GM18870 (cell line): ENCODE measurements around the gene TSPAN13.

Source experiments
- ATAC-seq: cut with Tn5 transposase; IDR thresholded peaks from one replicate; pipeline ENCODE4 v1.9.1; 2021; ENCODE audit warnings: moderate library complexity; ENCODE audit not compliant: unreplicated experiment

The TSPAN13 gene

DNA sequence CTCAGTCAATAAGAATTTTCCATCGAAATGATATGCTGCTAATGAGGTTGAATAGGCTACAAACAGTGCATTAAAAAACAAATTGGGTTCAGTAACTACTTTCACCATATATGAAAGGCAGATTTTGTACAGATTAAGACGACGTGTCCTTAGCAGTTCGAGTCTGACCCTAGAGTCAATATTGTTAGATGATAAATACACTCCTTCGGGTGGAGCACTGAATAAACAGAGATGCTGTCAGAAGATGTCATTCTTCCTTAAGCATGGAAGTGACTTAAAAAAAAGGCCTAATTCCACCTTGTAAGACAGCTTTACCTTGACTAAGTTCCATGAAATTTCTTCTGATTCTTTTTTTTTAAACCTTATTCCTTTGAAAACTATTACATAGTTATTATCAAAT lies 57.0 kb downstream of the TSPAN13 start:
- ATAC-seq: no peak

DNA sequence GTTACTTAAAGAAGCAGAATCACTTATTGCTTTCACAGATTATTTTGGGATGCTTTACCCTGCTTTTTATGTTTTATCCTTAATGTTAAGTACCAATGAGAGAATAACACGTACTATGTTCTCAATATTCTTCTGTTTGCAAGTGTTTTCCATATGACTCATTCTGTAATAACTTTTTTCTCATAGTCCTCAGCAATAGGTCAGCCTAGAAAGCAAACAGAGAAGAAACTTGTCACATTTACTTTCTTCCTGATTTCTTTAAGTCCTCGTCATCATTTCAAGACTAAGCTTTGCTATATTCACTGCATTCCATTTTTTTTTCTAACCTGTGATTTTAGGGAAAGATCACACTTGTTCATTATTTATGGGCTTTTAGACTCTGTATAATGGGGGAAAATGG lies 58.0 kb downstream of the TSPAN13 start:
- ATAC-seq: no peak

DNA sequence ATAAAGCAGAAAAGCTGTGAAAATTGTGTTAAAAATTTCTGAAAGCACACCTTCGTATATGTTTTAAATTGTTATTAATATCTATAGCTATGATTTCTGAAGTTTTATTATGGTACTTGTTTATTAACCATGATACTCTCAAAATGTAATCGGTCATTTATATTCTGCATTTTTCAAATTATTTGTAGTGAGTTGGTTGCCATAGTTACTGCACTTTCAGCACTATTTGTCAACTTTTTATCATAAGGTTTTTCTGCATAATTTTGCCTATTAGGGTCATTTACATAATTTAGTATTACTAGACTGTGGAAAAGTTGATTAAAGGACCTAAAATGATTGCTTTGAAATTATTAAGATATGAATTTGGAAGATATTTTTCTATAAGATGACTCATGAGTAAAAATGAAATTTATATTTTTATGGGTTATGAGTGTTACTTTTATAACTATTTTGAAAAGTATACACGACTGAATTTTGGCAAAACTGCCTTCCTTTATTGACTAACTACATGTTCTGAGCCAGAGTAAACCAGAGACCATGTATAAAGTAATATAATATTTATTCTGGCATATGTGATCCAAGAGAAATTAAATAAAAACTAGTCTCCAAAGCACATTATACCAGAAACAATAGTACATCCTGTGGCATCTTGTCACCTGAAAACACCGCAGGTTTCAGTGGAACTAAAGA lies 59.1 kb downstream of the TSPAN13 start:
- ATAC-seq: no peak

DNA sequence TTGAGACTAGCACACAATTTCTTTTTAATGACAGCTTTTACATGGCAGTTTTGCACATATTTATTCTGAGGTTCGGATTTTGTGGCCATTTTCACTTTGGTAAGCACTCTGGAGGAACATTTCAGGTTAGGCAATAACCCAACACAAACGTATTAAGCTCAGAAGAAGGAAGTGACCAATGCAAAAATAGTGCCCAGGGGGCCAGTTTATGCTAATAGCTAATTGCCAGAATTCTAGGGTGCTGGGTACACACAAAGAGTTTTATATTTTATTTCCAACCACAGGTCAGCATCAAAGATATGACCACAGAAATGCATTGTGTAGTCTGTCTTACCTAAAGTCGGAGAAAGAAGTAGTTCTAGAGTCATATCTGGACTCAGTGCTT lies 59.7 kb downstream of the TSPAN13 start:
- no peak for ATAC-seq

DNA sequence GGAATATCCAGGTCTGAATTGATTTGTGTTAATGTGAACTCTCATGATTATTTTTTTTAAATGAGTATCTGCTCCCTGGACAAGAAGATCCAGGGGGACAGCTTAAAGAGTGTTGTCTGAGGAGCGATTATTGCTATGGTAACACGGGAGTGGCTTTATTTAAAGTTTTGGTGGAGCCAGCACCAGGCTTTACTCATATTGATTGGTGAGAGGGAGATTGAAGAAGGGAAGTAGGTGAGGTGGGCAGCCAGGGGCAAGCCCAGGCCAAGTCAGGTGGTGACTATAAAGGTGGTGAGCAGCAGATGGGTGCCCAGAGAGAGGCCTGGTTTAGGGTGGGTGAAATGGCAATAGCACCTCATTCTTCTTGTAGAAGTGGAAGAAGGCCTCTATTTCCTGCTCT lies 61.4 kb downstream of the TSPAN13 start:
- no peak for ATAC-seq

DNA sequence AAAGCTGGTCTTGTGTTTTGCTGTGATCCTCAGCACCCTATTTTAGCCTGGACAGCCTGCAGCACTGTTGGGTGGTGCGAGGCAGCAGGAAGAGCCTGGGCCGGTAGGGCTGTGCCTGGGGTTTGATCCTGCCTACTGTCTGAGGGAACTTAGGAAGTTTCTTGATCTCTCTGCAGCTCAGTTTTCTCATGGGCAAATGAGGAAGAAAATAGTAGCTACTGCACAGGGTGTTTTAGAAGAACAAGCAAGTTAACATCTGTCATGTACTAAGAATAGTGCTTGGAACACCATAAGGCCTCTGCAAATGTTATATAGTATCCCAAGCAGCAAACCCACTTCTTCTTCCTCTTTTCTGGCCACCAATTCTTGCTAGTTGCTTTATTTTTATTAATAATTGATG lies 63.3 kb downstream of the TSPAN13 start:
- ATAC-seq: no peak

DNA sequence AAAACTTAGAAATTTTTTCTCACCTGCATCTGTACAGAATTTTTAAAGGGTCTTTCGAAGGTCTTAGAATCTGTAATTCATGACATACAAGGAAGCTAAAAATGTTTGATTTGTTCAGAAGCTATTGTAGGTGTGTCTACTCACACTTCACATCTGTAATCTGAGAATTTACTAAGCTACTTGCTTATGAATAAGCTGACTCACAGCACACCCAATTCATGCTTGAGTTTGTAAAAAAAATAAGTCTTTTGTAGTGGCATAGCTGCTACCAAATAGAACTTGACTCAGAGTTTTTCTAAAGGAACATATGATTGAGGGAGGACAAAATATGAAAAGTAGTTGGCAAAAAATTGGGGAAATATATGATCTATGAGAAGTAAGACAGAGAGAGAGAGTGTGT lies 64.0 kb downstream of the TSPAN13 start:
- ATAC-seq: no peak

DNA sequence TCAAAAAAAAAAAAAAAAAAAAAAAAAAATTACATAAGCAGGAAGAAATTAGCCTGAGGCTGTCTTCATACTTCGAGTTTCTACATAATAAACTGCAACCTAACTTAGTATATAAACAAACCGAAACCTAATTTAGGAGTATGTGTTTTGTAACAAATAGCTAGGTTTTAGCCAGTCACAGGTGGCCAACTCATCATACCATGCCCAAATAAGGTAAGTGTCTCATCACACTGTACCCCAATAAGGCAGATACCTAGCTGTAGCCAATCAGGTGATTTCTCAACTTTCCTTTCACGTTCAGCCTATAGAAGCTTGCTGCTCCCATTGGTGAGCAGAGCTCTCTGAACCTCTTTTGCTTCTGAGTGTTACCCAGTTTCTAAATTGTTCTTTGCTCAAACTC lies 65.2 kb downstream of the TSPAN13 start:
- ATAC-seq: no peak

DNA sequence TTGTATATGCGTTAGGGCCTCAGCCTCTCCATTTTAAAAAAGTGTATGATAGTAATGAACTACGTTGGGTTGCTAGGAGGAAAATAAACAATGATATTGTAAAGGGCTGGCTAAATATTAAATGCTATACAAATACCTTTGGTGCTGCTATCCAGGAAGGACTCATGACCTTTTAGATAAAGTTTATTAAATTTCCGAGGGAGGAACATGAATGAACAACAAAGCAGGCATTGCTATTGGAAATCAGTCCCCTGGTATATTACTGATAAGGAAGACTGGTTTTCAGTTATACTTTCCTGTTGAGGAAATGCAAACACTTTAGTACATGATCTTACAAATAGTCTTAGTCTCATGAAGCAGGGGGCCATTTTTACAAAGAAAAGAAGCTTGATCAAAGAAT lies 68.5 kb downstream of the TSPAN13 start:
- ATAC-seq: no peak

DNA sequence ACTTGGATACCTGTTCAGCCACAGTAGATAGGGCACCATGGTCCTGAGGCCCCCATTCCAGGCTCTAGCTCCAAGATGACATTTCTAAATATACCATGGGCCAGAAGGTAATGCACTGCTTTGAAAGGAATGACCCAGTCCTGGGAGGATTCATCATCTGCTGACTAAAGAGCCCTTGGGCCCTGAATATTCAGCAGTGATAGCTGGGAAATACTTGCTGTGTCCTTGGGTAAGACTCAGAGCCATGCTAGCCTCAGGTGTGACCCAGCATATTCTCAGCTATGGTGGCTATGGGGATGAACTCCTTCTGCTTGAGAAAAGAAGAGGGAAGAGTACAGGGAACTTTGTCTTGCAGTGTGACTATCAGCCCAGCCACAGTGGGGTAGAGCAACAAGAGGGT lies 72.5 kb downstream of the TSPAN13 start:
- ATAC-seq: no peak

DNA sequence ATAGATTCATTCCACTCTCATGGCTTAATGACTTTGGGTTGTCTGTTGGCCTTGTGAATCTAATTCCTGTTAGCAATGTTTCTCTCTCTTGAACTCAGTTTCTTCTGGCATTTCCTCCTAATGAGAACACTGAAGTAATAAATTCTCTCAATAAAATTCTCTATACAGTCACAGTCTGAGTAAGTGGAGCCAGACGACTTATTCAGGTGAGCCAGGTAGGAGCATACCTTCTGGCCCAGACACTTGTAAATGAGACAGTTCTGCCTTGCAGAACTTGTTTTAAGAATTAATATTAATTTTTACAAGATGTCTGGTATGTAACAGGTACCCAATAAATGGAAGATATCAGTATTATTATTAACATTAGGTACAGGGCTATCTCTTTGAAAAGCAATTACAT lies 79.8 kb downstream of the TSPAN13 start:
- ATAC-seq: no peak
